Liver (tissue), 3 donors: Measurements from ENCODE around the gene GNRH2.

ENCODE experiments used
- FOXA1 ChIP-seq: IDR thresholded peaks from 2 replicates; pipeline ENCODE4 v1.6.1; 2016; ENCODE audit warnings: antibody characterized with exemption
- GABPA ChIP-seq, 2 donors: IDR thresholded peaks in 1 of 2; conservative IDR thresholded peaks in 1 of 2; 2 replicates each; pipeline ENCODE4 v1.6.1; 2016; ENCODE audit warnings: antibody characterized with exemption in 2 of 2, mild to moderate bottlenecking in 1 of 2, moderate library complexity in 1 of 2
- SP1 ChIP-seq: IDR thresholded peaks from 2 replicates; pipeline ENCODE4 v1.6.1; 2018; ENCODE audit warnings: antibody characterized with exemption, mild to moderate bottlenecking
- TAF1 ChIP-seq: conservative IDR thresholded peaks from 2 replicates; pipeline ENCODE4 v1.6.1; 2016; ENCODE audit warnings: antibody characterized with exemption, mild to moderate bottlenecking
- YY1 ChIP-seq: IDR thresholded peaks from 2 replicates; pipeline ENCODE4 v1.6.1; 2016; ENCODE audit warnings: antibody characterized with exemption, mild to moderate bottlenecking
- TF ChIP-seq, protein P1 (sequence below): fragments of 150-350 bp; IDR thresholded peaks from 2 replicates; pipeline ENCODE4 v1.5.1; 2017; ENCODE audit warnings: improper control_type of control experiment, low read depth, low read length; ENCODE audit not compliant: missing input control
- TF ChIP-seq, protein P2 (sequence below): IDR thresholded peaks from 2 replicates; pipeline ENCODE4 v1.6.1; 2016; ENCODE audit warnings: antibody characterized with exemption, mild to moderate bottlenecking
- TF ChIP-seq, protein P3 (sequence below): IDR thresholded peaks from 2 replicates; pipeline ENCODE4 v1.6.1; 2016; ENCODE audit warnings: antibody characterized with exemption
- donor health status: healthy.
- donor health status: healthy.

DNA sequence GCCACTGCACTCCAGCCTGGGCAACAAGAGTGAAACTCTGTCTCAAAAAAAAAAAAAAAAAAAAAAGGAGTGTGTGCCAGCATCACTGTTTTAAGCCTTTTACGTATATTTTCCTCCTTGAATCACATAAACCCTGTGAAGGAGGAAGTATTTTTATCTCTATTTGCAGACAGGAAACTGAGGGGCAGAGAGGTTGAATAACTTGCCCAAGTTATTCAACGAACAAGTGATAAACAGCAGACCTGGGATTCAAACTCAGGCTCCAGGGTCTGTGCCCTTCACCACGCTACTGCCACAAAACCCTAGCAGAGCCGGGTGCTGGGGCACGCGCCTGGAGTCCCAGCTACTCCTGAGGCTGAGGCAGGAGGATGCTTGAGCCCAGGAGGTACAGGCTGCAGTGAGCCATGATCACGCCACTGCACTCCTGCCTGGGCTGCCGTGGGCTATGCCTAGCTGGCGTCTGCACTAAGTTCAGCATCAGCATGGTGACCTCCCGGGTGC lies 50.5 kb downstream of the GNRH2 start:
- TF ChIP-seq, protein P1, sequence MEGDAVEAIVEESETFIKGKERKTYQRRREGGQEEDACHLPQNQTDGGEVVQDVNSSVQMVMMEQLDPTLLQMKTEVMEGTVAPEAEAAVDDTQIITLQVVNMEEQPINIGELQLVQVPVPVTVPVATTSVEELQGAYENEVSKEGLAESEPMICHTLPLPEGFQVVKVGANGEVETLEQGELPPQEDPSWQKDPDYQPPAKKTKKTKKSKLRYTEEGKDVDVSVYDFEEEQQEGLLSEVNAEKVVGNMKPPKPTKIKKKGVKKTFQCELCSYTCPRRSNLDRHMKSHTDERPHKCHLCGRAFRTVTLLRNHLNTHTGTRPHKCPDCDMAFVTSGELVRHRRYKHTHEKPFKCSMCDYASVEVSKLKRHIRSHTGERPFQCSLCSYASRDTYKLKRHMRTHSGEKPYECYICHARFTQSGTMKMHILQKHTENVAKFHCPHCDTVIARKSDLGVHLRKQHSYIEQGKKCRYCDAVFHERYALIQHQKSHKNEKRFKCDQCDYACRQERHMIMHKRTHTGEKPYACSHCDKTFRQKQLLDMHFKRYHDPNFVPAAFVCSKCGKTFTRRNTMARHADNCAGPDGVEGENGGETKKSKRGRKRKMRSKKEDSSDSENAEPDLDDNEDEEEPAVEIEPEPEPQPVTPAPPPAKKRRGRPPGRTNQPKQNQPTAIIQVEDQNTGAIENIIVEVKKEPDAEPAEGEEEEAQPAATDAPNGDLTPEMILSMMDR: no peak
- TF ChIP-seq GABPA (IDR thresholded peaks at IDR 0.05 in 1 of 2, conservative IDR thresholded peaks at IDR 0.05 in 1 of 2) (no peak), SP1 (no peak), TAF1 (no peak), YY1 (no peak), FOXA1 (no peak)
- TF ChIP-seq, protein P2, sequence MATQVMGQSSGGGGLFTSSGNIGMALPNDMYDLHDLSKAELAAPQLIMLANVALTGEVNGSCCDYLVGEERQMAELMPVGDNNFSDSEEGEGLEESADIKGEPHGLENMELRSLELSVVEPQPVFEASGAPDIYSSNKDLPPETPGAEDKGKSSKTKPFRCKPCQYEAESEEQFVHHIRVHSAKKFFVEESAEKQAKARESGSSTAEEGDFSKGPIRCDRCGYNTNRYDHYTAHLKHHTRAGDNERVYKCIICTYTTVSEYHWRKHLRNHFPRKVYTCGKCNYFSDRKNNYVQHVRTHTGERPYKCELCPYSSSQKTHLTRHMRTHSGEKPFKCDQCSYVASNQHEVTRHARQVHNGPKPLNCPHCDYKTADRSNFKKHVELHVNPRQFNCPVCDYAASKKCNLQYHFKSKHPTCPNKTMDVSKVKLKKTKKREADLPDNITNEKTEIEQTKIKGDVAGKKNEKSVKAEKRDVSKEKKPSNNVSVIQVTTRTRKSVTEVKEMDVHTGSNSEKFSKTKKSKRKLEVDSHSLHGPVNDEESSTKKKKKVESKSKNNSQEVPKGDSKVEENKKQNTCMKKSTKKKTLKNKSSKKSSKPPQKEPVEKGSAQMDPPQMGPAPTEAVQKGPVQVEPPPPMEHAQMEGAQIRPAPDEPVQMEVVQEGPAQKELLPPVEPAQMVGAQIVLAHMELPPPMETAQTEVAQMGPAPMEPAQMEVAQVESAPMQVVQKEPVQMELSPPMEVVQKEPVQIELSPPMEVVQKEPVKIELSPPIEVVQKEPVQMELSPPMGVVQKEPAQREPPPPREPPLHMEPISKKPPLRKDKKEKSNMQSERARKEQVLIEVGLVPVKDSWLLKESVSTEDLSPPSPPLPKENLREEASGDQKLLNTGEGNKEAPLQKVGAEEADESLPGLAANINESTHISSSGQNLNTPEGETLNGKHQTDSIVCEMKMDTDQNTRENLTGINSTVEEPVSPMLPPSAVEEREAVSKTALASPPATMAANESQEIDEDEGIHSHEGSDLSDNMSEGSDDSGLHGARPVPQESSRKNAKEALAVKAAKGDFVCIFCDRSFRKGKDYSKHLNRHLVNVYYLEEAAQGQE: no peak
- TF ChIP-seq, protein P3, sequence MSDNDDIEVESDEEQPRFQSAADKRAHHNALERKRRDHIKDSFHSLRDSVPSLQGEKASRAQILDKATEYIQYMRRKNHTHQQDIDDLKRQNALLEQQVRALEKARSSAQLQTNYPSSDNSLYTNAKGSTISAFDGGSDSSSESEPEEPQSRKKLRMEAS: no peak
